Stimulated activated CD4-positive, alpha-beta T cell treated with anti-CD3 and anti-CD28 coated beads, Interleukin-4, amount 100 ng/mL, for 48 hours (primary cell): ENCODE measurements around the gene RAD51B.

Experiments used
- DNase-seq, 2 donors: peaks; one replicate each; pipeline ENCODE4 v3.0.0-alpha.2; 2020; ENCODE audit warnings: low read depth in 2 of 2

The RAD51B gene

DNA sequence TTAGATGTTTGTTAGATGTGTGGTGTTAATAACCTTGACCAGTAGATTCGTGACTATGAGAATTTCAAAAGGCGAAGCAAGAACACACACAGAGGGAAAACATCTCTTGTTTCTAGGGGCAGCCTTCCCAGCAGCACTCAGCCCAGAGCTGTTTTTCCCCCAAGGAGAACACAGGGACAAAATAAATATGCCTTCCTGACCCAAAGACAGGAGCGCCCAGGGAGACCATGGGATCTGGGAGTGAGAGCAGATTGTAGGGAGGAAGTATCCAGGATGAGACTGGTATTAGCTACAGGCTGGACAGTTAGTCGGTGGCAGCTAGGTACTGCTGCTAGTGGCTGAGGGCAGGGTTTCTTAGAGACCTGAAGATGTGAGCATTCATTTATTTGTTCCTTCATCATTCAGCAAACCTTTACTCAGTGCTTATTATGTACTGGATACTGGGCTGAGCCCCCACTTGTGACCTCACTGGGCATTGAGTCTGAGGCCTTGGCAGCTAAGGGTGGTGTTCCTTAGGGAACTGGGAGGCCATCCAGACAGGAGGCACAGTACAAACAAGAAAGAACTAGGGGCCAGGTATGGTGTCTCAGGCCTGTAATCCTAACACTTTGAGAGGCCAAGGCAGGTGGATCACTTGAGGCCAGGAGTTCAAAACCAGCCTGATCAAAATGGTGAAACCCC is 503.5 kb downstream of the RAD51B start:
- no peak for DNase-seq

GRCh38 chr14:68325267-68325807 is 505.8 kb downstream of the RAD51B start:
- DNase-seq, result no peak

DNA sequence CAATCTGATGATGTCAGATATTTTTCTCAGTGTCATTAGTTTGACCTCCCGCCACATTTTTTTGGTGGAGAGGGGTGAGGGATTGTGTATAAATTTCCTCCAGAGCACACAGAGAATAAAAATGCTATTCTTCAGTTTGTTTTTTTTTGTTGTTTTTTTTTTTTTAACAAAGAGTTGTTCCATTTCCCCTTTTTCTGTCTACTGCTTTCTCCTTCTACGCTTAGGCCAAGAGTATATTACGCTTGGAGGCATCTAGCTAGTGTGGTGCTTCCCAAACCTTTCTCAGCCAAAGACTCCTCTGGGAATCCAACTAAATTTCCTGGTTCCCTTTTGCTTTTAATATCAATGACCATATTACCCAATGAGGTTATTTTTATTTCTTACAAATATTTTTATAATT is 507.7 kb downstream of the RAD51B start:
- DNase-seq, result no peak

DNA sequence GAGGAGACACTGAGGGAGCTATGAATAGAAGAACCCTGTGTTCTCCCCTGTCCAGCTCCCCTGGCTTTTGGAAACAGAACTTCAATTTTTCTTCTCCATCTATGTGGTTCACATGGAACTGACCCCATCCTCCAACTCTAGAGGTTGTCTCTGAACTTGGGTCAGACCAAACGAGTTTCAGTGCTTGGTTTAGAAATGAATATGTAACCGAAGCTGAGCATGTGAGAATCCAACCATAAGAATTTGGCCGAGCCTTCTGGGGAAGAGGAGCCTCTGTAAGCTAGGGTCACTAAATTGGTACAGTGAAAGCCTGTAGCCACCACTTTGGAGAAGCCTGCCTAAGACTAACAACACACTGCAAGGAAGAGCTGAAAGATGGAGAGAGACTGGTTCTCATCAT is 508.9 kb downstream of the RAD51B start:
- no peak for DNase-seq

DNA sequence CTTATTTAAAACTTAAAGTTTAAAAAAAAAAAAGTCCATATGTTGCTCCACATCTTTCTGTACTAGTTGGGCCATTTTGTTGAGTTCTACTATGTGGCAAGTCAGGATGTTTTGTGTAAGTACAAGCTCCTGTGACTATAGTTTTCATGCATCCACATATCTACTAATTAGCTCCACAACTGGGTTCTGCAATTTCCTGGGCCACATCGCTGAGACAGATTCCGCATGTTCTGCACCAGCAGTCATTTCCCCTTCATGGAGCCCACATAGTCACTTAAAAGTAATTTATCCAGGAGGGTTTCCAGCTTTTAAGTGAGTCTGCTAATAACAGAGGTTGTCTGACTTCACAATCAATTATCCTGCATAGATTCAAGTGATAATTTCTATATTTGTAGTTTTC is 511.8 kb downstream of the RAD51B start:
- DNase-seq, result no peak

DNA sequence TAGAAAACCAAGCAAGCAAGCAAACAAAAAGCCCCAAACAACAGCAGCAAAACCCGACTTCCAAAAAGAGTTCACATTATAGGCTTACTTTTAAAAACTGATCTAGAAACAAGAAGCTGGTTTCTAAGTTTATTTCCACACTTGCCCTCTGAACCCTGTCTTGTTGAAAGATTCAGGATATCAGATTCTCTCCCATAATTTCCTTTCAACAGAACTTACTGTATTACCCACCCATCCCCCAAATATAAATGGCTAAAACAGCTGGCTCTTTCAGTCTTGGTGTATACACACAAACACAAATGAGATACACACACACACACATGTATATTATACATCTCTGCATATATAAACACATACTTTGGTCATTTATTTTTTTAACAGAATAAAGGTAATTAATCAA is 512.4 kb downstream of the RAD51B start:
- DNase-seq, result no peak

- no peak for DNase-seq
These were observed 513.7 kb downstream of the RAD51B start for GRCh38 chr14:68333262-68333661.

GRCh38 chr14:68335312-68335711 is 515.7 kb downstream of the RAD51B start:
- DNase-seq, result no peak

DNA sequence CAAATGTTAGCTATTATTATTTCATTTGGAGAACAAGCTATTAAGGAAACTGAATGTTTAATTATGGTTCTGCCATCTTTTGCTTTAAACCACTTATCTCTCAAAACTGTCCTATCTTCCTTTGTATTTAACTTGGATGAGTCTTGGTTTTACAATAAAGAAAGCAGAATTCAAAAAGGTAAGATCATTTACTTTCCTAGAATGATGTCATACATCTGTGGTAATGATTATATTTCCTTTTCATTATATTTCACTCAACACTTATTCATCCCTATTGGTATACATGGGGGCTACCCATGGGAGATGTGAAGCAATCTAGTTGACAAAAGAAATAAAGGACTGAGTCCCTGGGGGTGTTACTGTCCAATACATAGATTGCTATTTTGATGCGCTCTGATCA is 516.6 kb downstream of the RAD51B start:
- no peak for DNase-seq

DNA sequence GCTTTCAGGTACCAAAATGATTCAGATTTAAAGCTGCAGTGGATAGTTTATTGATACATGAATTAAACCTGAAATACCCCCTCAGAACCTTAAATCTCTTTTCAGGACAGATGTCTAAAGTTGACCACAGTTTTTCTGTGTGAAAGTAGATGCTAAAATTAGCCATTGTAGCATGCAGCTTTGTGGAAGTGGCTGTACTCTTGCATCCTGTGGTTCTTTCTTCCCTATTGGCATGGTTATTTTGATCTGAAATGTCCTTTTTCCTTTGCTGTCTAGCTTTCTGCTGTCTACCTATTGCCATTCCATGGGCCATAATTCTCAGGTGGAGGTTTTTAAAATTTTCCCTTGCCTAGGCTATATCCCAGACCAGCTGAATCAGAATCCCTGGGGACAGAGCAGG is 517.7 kb downstream of the RAD51B start:
- no peak for DNase-seq

DNA sequence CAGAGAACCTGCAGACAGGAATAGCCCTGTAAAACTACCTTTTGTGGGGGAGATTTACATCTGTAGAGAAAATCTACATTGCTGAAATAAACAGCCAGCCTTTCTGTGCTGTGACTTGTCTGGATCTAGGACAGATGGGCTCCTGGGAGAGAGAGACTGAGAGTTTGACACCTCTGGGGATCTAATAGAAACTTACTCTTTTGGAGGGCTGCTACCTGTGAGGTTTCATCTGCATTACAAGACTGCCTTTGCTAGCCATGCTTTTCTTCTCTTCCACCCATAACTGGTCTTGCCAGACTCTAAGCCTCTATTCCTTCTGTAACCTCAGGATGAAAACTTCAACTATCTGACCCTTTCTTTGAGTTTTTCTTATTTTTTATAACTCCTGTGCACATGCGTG is 520.7 kb downstream of the RAD51B start:
- no peak for DNase-seq

DNA sequence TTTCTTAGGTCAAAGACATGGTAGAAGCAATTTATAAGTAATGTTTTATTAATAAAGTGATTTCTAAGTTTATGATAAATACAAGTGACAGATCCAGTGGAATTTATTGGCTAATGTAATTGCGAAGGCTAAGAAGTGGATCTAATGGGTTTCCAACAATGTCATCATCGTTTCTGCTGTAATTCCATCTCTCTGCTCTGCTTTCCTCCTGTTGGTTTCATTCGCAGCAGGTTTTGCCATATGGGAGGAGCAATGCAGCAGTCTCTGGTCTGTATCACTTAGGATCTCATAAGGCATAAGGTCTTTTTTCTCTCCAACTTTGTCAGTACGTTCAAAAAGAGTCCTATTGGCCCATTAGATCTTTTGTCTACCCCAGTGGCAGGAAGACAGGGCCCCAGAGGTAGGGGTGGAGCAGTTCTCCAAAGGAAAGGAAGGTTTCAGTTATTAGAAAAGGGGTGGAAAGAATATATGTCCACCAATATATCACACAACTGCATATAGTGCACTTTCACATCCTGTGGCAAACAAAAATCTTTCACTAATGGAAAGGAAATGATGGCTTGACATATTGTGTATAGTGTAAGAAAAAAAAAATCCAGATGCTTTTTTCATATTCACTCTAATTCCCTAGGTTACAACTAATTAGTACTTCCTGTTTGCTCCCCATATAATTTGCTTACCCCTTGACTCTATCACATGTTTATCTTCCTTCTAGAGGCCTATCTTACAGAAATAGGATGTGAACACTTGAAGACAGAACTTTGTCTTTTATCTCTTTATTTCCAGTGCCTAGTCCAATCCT is 522.0 kb downstream of the RAD51B start:
- no peak for DNase-seq

- no peak for DNase-seq
These were observed 522.7 kb downstream of the RAD51B start for GRCh38 chr14:68342216-68342763.

GRCh38 chr14:68343534-68344118 is 524.0 kb downstream of the RAD51B start:
- DNase-seq, result no peak

- no peak for DNase-seq
These were observed 526.2 kb downstream of the RAD51B start for GRCh38 chr14:68345738-68346137.

GRCh38 chr14:68346556-68347343 is 527.2 kb downstream of the RAD51B start:
- no peak for DNase-seq

DNA sequence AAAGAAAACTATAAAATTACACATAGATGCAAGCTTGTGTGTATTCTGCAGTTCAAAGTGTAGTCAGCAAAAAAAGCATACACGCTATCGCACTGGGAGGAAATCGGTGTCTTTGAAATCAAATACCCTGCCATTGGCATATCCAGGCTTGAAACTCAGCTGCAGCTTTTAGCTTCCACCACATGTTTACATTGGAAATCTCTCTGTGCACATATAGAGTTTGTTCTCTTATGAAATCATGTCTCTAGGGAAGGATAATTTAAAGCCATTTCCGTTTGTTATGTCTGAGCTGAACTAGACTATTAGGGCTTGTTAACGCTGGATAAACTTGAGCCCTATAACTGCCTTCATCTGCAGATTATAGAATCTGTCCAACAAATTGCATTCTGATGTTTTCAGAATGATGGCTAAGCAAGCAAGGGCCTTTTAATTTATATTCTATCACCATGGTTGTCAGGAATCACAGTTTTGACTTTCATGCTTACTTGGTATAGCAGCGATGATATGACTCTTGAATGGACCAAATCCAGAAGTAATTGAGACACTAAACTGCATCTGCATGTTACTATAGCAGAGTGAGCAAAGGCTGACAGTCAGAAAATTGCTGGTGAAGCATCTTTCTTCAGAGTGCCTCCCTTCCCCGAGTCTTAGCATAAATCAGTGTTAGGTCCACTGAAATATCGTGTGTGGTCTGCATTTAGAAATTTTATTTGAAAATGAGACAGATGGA is 530.5 kb downstream of the RAD51B start:
- DNase-seq, result no peak

GRCh38 chr14:68355415-68355814 is 535.8 kb downstream of the RAD51B start:
- DNase-seq, result no peak

DNA sequence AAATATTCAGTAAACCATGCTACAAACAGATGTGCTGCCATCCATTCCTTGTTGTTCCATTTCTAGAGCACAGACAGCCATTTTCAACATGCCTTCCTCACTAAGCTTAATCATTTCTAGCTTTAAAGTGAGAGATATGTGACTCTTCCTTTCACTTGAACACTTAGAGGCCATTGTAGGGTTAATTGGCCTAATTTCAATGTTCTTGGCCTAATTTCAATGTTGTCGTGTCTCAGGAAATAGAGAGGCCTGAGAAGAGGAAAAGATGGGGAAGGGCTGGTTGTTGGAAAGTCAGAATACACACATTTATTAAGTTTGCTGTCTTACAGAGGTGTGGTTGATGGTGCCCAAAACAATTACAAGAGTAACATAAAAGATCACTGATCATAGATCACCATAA is 538.2 kb downstream of the RAD51B start:
- no peak for DNase-seq

- no peak for DNase-seq
These were observed 538.9 kb downstream of the RAD51B start for GRCh38 chr14:68358500-68358899.
